GM18873 (cell line): ENCODE results near the gene C3orf18.

Experiments
- ATAC-seq: cut with Tn5 transposase; IDR thresholded peaks from one replicate; pipeline ENCODE4 v1.9.1; 2021; ENCODE audit warnings: mild to moderate bottlenecking, moderate library complexity, moderate number of reproducible peaks; ENCODE audit not compliant: unreplicated experiment, low FRiP score

Gene C3orf18

GRCh38 chr3:50552598-50552997 is 14.9 kb downstream of the C3orf18 start:
- no peak for ATAC-seq

GRCh38 chr3:50551681-50552435 is 15.7 kb downstream of the C3orf18 start:
- ATAC-seq = no peak

- no peak for ATAC-seq
Observed at GRCh38 chr3:50551054-50551659, 16.4 kb downstream of the C3orf18 start.

GRCh38 chr3:50550079-50550736 is 17.3 kb downstream of the C3orf18 start:
- ATAC-seq = no peak

- ATAC-seq = no peak
Observed at GRCh38 chr3:50549226-50549625, 18.3 kb downstream of the C3orf18 start.

- ATAC-seq = no peak
Observed at GRCh38 chr3:50545781-50546180, 21.8 kb downstream of the C3orf18 start.

GRCh38 chr3:50542177-50543034 is 25.1 kb downstream of the C3orf18 start:
- no peak for ATAC-seq

GRCh38 chr3:50539356-50540286 is 27.9 kb downstream of the C3orf18 start:
- ATAC-seq = no peak

- no peak for ATAC-seq
Observed at GRCh38 chr3:50537421-50538129, 30.0 kb downstream of the C3orf18 start.

- no peak for ATAC-seq
Observed at GRCh38 chr3:50536471-50537180, 30.9 kb downstream of the C3orf18 start.

- ATAC-seq = no peak
Observed at GRCh38 chr3:50534681-50535330, 32.7 kb downstream of the C3orf18 start.

- no peak for ATAC-seq
Observed at GRCh38 chr3:50533807-50534461, 33.6 kb downstream of the C3orf18 start.

- ATAC-seq = no peak
Observed at GRCh38 chr3:50533316-50533715, 34.2 kb downstream of the C3orf18 start.

- ATAC-seq = no peak
Observed at GRCh38 chr3:50532062-50532705, 35.4 kb downstream of the C3orf18 start.

GRCh38 chr3:50531201-50531600 is 36.3 kb downstream of the C3orf18 start:
- ATAC-seq = no peak

GRCh38 chr3:50530001-50530970 is 37.3 kb downstream of the C3orf18 start:
- ATAC-seq = no peak
